Neural progenitor cell (in vitro differentiated cells): Measurements from ENCODE around the gene PTCHD1.

ENCODE experiments used
- EZH2 ChIP-seq: fragments of 200-600 bp; sonication (generic); IDR thresholded peaks from 2 replicates; pipeline ENCODE4 v1.6.1; 2017; ENCODE audit warnings: antibody characterized with exemption, mild to moderate bottlenecking, moderate library complexity
- EZH2phosphoT487 ChIP-seq: fragments of 200-600 bp; sonication (generic); IDR thresholded peaks from 2 replicates; pipeline ENCODE4 v1.6.1; 2017; ENCODE audit warnings: antibody characterized with exemption
- TF ChIP-seq, protein P1 (sequence below): fragments of 200-600 bp; sonication (generic); IDR thresholded peaks from 2 replicates; pipeline ENCODE4 v1.5.1; 2017; ENCODE audit warnings: antibody characterized with exemption, mild to moderate bottlenecking

DNA sequence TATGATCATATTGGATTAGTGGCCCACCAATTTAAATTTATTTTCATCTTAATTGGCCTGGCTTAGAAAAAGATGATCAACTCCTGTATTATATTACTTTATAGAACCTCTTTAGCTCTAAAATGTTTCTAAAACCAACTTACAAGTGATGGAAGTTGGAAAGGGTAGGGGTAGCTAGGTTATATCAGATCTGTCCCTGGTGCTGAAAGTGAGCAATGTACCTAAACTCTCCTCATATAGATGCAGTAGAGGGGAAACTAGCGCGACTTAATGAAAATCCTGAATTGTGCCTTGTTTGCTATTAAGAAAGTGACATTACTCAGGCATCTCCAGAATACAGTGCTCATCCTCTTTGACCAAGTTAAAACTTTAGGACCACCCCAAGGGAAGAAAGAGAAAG lies 7.5 kb upstream of the PTCHD1 start:
- TF ChIP-seq, protein P1, sequence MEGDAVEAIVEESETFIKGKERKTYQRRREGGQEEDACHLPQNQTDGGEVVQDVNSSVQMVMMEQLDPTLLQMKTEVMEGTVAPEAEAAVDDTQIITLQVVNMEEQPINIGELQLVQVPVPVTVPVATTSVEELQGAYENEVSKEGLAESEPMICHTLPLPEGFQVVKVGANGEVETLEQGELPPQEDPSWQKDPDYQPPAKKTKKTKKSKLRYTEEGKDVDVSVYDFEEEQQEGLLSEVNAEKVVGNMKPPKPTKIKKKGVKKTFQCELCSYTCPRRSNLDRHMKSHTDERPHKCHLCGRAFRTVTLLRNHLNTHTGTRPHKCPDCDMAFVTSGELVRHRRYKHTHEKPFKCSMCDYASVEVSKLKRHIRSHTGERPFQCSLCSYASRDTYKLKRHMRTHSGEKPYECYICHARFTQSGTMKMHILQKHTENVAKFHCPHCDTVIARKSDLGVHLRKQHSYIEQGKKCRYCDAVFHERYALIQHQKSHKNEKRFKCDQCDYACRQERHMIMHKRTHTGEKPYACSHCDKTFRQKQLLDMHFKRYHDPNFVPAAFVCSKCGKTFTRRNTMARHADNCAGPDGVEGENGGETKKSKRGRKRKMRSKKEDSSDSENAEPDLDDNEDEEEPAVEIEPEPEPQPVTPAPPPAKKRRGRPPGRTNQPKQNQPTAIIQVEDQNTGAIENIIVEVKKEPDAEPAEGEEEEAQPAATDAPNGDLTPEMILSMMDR, result no peak
- TF ChIP-seq EZH2 (no peak), EZH2phosphoT487 (no peak)
